HepG2 (cell line): ENCODE data around the gene KIF1C. TPM values are rescaled to one million over a fixed set of nuclear protein-coding genes. Genes with fewer than 3 reads are reported as not detected.

ENCODE experiments used
- CREB1 ChIP-seq, 2 experiments: fragments of 450-650 bp in 1 of 2; IDR thresholded peaks; 2 replicates each; pipeline ENCODE4 v1.6.1; 2016 to 2017; ENCODE audit warnings: control low read depth in 1 of 2, mild to moderate bottlenecking in 1 of 2, missing compliant biosample characterization in 1 of 2, missing genetic modification characterization in 1 of 2
- DNMT1 ChIP-seq: sonication (generic); formaldehyde crosslinking; IDR thresholded peaks from 2 replicates; pipeline ENCODE4 v1.5.1; 2020; ENCODE audit warnings: mild to moderate bottlenecking, missing genetic modification reagents
- FLYWCH1 ChIP-seq: sonication (generic); formaldehyde crosslinking; IDR thresholded peaks from 2 replicates; pipeline ENCODE4 v1.8.1; 2023; ENCODE audit warnings: mild to moderate bottlenecking, missing genetic modification reagents
- GATA4 ChIP-seq: sonication (generic); IDR thresholded peaks from 2 replicates; pipeline ENCODE4 v1.6.1; 2016; ENCODE audit warnings: antibody characterized with exemption, low read depth, borderline replicate concordance
- MATR3 ChIP-seq: sonication (generic); formaldehyde crosslinking; IDR thresholded peaks from 2 replicates; pipeline ENCODE4 v1.4.0; 2020; ENCODE audit warnings: missing genetic modification reagents
- MTA1 ChIP-seq: sonication (generic); formaldehyde crosslinking; IDR thresholded peaks from 2 replicates; pipeline ENCODE4 v1.4.0; 2020; ENCODE audit warnings: missing genetic modification reagents, mild to moderate bottlenecking, borderline replicate concordance
- MYPOP ChIP-seq: sonication (generic); formaldehyde crosslinking; IDR thresholded peaks from 2 replicates; pipeline ENCODE4 v1.8.1; 2023; ENCODE audit warnings: mild to moderate bottlenecking, moderate library complexity, missing genetic modification reagents
- SMYD3 ChIP-seq: sonication (generic); formaldehyde crosslinking; IDR thresholded peaks from 2 replicates; pipeline ENCODE4 v1.8.1; 2023; ENCODE audit warnings: mild to moderate bottlenecking, missing genetic modification reagents
- SNAI1 ChIP-seq: sonication (generic); formaldehyde crosslinking; IDR thresholded peaks from 2 replicates; pipeline ENCODE4 v1.5.0; 2020; ENCODE audit warnings: mild to moderate bottlenecking, missing genetic modification reagents, borderline replicate concordance
- SP2 ChIP-seq: sonication (generic); formaldehyde crosslinking; IDR thresholded peaks from 2 replicates; pipeline ENCODE4 v1.5.1; 2020; ENCODE audit warnings: mild to moderate bottlenecking, missing genetic modification reagents
- TFDP1 ChIP-seq: IDR thresholded peaks from 2 replicates; pipeline ENCODE4 v1.6.1; 2016; ENCODE audit warnings: missing compliant biosample characterization, missing genetic modification reagents, borderline replicate concordance
- ZNF136 ChIP-seq: sonication (generic); formaldehyde crosslinking; IDR thresholded peaks from 2 replicates; pipeline ENCODE4 v1.8.1; 2022; ENCODE audit warnings: low read depth, mild to moderate bottlenecking, moderate library complexity, missing genetic modification reagents
- polyA plus RNA-seq, 8 experiments: library from polyadenylated mRNA; depleted of rRNA in 3 of 8; stranded (reverse) in 7 of 8; unstranded in 1 of 8; fragments of >200 nt; fragmentation: Illumina TruSeq in 4 of 8; extraction: Trizol in 4 of 8; gene quantifications; 2 replicates each; pipeline versions ENCODE4 v1.2.1 to v1.2.3, GENCODE V29; 2011 to 2016; ENCODE audit warnings: low read depth in 4 of 8, missing spikeins in 1 of 8, mixed read lengths in 1 of 8; ENCODE audit not compliant: insufficient read depth in 1 of 8
- total RNA-seq, 5 experiments: library from RNA; depleted of rRNA; stranded (reverse); fragments of >200 nt; fragmentation: Illumina TruSeq; extraction: Trizol; gene quantifications; 2 replicates each; pipeline ENCODE4 v1.2.3, GENCODE V29; 2016; ENCODE audit warnings: low read depth in 1 of 5
- TF ChIP-seq, protein P1 (sequence below), 2 experiments: sonication (generic) in 1 of 2; formaldehyde crosslinking in 1 of 2; IDR thresholded peaks; 2 replicates each; pipeline versions ENCODE4 v1.4.0 to v1.6.1; 2016 to 2020; ENCODE audit warnings: borderline replicate concordance in 1 of 2, low read depth in 1 of 2, mild to moderate bottlenecking in 1 of 2, missing genetic modification reagents in 1 of 2
- TF ChIP-seq, protein P2 (sequence below): sonication (generic); formaldehyde crosslinking; IDR thresholded peaks from 2 replicates; pipeline ENCODE4 v1.5.1; 2020; ENCODE audit warnings: mild to moderate bottlenecking, missing genetic modification reagents, moderate library complexity

KIF1C gene
- total and polyA plus RNA-seq, 2 of the 13 experiments (the other 11 are each of a cell fraction or from before 2014, with no cell fraction given) = 70.0 to 104 TPM

GRCh38 chr17:4948166-4948930 is 49.4 kb upstream of the KIF1C start, which contains the start of gene PFN1 (continued):
- TF ChIP-seq, protein P1, sequence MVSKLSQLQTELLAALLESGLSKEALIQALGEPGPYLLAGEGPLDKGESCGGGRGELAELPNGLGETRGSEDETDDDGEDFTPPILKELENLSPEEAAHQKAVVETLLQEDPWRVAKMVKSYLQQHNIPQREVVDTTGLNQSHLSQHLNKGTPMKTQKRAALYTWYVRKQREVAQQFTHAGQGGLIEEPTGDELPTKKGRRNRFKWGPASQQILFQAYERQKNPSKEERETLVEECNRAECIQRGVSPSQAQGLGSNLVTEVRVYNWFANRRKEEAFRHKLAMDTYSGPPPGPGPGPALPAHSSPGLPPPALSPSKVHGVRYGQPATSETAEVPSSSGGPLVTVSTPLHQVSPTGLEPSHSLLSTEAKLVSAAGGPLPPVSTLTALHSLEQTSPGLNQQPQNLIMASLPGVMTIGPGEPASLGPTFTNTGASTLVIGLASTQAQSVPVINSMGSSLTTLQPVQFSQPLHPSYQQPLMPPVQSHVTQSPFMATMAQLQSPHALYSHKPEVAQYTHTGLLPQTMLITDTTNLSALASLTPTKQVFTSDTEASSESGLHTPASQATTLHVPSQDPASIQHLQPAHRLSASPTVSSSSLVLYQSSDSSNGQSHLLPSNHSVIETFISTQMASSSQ (IDR thresholded peaks at IDR 0.05; ENCODE audit: low read depth) = 0 out of 2 replicates have a peak, but pooled peaks have one; percentile 13
- TF ChIP-seq, protein P1 (CRISPR knock-in tag; IDR thresholded peaks at IDR 0.05; ENCODE audit: borderline replicate concordance) = peak; percentile 55
- TF ChIP-seq MATR3 (CRISPR knock-in tag) = no peak
- TF ChIP-seq TFDP1 (CRISPR knock-in tag) = 0 out of 2 replicates have a peak, but pooled peaks have one; percentile 9
- TF ChIP-seq MYPOP = no peak; the same call in 1 of the 2 replicates
- TF ChIP-seq SP2 = peak; percentile 56; the same call in 1 of the 2 replicates
- TF ChIP-seq SMYD3 (CRISPR knock-in tag) = no peak; the same call in 1 of the 2 replicates
- peak; percentile 21; the same call in 1 of the 2 replicates for TF ChIP-seq DNMT1 (CRISPR knock-in tag)
- TF ChIP-seq CREB1 (IDR thresholded peaks at IDR 0.05) = no peak
- TF ChIP-seq CREB1 (CRISPR knock-in tag; IDR thresholded peaks at IDR 0.05) = no peak
- 0 out of 2 replicates have a peak, but pooled peaks have one; percentile 39 for TF ChIP-seq ZNF136 (CRISPR knock-in tag)
- TF ChIP-seq, protein P2, sequence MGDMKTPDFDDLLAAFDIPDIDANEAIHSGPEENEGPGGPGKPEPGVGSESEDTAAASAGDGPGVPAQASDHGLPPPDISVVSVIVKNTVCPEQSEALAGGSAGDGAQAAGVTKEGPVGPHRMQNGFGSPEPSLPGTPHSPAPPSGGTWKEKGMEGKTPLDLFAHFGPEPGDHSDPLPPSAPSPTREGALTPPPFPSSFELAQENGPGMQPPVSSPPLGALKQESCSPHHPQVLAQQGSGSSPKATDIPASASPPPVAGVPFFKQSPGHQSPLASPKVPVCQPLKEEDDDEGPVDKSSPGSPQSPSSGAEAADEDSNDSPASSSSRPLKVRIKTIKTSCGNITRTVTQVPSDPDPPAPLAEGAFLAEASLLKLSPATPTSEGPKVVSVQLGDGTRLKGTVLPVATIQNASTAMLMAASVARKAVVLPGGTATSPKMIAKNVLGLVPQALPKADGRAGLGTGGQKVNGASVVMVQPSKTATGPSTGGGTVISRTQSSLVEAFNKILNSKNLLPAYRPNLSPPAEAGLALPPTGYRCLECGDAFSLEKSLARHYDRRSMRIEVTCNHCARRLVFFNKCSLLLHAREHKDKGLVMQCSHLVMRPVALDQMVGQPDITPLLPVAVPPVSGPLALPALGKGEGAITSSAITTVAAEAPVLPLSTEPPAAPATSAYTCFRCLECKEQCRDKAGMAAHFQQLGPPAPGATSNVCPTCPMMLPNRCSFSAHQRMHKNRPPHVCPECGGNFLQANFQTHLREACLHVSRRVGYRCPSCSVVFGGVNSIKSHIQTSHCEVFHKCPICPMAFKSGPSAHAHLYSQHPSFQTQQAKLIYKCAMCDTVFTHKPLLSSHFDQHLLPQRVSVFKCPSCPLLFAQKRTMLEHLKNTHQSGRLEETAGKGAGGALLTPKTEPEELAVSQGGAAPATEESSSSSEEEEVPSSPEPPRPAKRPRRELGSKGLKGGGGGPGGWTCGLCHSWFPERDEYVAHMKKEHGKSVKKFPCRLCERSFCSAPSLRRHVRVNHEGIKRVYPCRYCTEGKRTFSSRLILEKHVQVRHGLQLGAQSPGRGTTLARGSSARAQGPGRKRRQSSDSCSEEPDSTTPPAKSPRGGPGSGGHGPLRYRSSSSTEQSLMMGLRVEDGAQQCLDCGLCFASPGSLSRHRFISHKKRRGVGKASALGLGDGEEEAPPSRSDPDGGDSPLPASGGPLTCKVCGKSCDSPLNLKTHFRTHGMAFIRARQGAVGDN (CRISPR knock-in tag) = peak; percentile 66
- TF ChIP-seq SNAI1 (CRISPR knock-in tag) = no peak
- TF ChIP-seq FLYWCH1 (CRISPR knock-in tag) = no peak
- peak; percentile 32; the same call in 1 of the 2 replicates for TF ChIP-seq MTA1
- peak; percentile 66; the same call in 1 of the 2 replicates for TF ChIP-seq GATA4
